WTC11 (cell line): Measurements from ENCODE around the gene LGR6. TPM values are rescaled to one million over a fixed set of nuclear protein-coding genes. Genes with fewer than 3 reads are reported as not detected.

Experiments
- ATAC-seq: fragments of 200-7000 bp; cut with Tn5 transposase; 2 replicates; pipeline ENCODE4 v1.10.0; 2021; ENCODE audit warnings: mild to moderate bottlenecking, moderate library complexity
- CTCF ChIA-PET: fragments of 300-600 bp; sonication (Branson Sonifier 250); formaldehyde crosslinking; loops from one replicate; lab custom pipeline; 2021; ENCODE audit warnings: antibody characterized with exemption; lab: Charles Lee
- POLR2A ChIA-PET: fragments of 350-600 bp; sonication (Branson Sonifier 250); formaldehyde crosslinking; loops from one replicate; lab custom pipeline; 2021; ENCODE audit warnings: antibody characterized with exemption; lab: Charles Lee
- DNase-seq: peaks from one replicate; pipeline ENCODE4 v3.0.0; 2021; ENCODE audit warnings: low spot score
- H3K27ac Mint-ChIP-seq: 2 replicates; pipeline ENCODE4 v1.8.0; 2021; ENCODE audit warnings: mixed read lengths
- H3K27me3 Mint-ChIP-seq: 2 replicates; pipeline ENCODE4 v1.8.0; 2021; ENCODE audit warnings: low read depth, mild to moderate bottlenecking, moderate library complexity, mixed read lengths
- H3K36me3 Mint-ChIP-seq: 2 replicates; pipeline ENCODE4 v1.8.0; 2021; ENCODE audit warnings: mixed read lengths
- H3K4me1 Mint-ChIP-seq: 2 replicates; pipeline ENCODE4 v1.8.0; 2022; ENCODE audit warnings: mixed read lengths
- H3K4me3 Mint-ChIP-seq: 2 replicates; pipeline ENCODE4 v1.8.0; 2021; ENCODE audit warnings: mild to moderate bottlenecking, moderate library complexity, mixed read lengths
- H3K9me3 Mint-ChIP-seq: 2 replicates; pipeline ENCODE4 v1.8.0; 2021; ENCODE audit warnings: mixed read lengths
- ATF1 ChIP-seq: sonication (generic); formaldehyde crosslinking; IDR thresholded peaks from 2 replicates; pipeline ENCODE4 v1.8.1; 2023; ENCODE audit warnings: mild to moderate bottlenecking, moderate library complexity, missing genetic modification reagents
- ELF4 ChIP-seq: sonication (generic); formaldehyde crosslinking; IDR thresholded peaks from 2 replicates; pipeline ENCODE4 v1.8.1; 2022; ENCODE audit warnings: low read depth, mild to moderate bottlenecking, moderate library complexity, missing genetic modification reagents
- EMX1 ChIP-seq: fragments of 250-450 bp; sonication (Bioruptor Pico); IDR thresholded peaks from 2 replicates; pipeline ENCODE4 v1.8.0; 2021; ENCODE audit warnings: mild to moderate bottlenecking
- ESRRA ChIP-seq: sonication (generic); formaldehyde crosslinking; IDR thresholded peaks from 2 replicates; pipeline ENCODE4 v1.8.1; 2022; ENCODE audit warnings: mild to moderate bottlenecking, missing genetic modification reagents, borderline replicate concordance
- IRF2 ChIP-seq: sonication (generic); formaldehyde crosslinking; IDR thresholded peaks from 2 replicates; pipeline ENCODE4 v1.8.0; 2022; ENCODE audit warnings: low read depth, missing genetic modification reagents, borderline replicate concordance
- KAT7 ChIP-seq: sonication (generic); formaldehyde crosslinking; IDR thresholded peaks from 2 replicates; pipeline ENCODE4 v1.8.1; 2023; ENCODE audit warnings: missing genetic modification reagents, mild to moderate bottlenecking, borderline replicate concordance
- NFE2L1 ChIP-seq: sonication (generic); formaldehyde crosslinking; IDR thresholded peaks from 2 replicates; pipeline ENCODE4 v1.8.1; 2023; ENCODE audit warnings: missing genetic modification reagents
- NR2C2 ChIP-seq: sonication (generic); formaldehyde crosslinking; IDR thresholded peaks from 2 replicates; pipeline ENCODE4 v1.8.0; 2022; ENCODE audit warnings: mild to moderate bottlenecking, missing genetic modification reagents
- RELA ChIP-seq: sonication (generic); formaldehyde crosslinking; IDR thresholded peaks from 2 replicates; pipeline ENCODE4 v1.8.1; 2022; ENCODE audit warnings: missing genetic modification reagents, mild to moderate bottlenecking, borderline replicate concordance
- SMAD4 ChIP-seq: sonication (generic); formaldehyde crosslinking; IDR thresholded peaks from 2 replicates; pipeline ENCODE4 v1.8.0; 2022; ENCODE audit warnings: mild to moderate bottlenecking, missing genetic modification reagents
- SOX15 ChIP-seq: fragments of 250-450 bp; sonication (Bioruptor Pico); IDR thresholded peaks from 2 replicates; pipeline ENCODE4 v1.9.0; 2021; ENCODE audit warnings: mild to moderate bottlenecking
- SP1 ChIP-seq: sonication (generic); formaldehyde crosslinking; conservative IDR thresholded peaks from 2 replicates; pipeline ENCODE4 v1.8.1; 2022; ENCODE audit warnings: missing genetic modification reagents
- TEAD4 ChIP-seq: sonication (generic); formaldehyde crosslinking; IDR thresholded peaks from 2 replicates; pipeline ENCODE4 v1.8.0; 2022; ENCODE audit warnings: mild to moderate bottlenecking, missing genetic modification reagents
- ZNF416 ChIP-seq: fragments of 250-450 bp; sonication (Bioruptor Pico); IDR thresholded peaks from 2 replicates; pipeline ENCODE4 v1.9.0; 2021; ENCODE audit warnings: mild to moderate bottlenecking, inconsistent platforms
- total RNA-seq: library from RNA; stranded (reverse); gene quantifications from 3 replicates; pipeline ENCODE4 v1.2.3, GENCODE V29; 2021
- TF ChIP-seq, protein P1 (sequence below): sonication (generic); formaldehyde crosslinking; IDR thresholded peaks from 2 replicates; pipeline ENCODE4 v1.8.0; 2022; ENCODE audit warnings: mild to moderate bottlenecking, missing genetic modification reagents
- TF ChIP-seq, protein P2 (sequence below): sonication (generic); formaldehyde crosslinking; IDR thresholded peaks from 2 replicates; pipeline ENCODE4 v1.8.0; 2022; ENCODE audit warnings: missing genetic modification reagents

The LGR6 gene
- total RNA-seq, 1 experiment from 2014 or later = 1.1 TPM

DNA sequence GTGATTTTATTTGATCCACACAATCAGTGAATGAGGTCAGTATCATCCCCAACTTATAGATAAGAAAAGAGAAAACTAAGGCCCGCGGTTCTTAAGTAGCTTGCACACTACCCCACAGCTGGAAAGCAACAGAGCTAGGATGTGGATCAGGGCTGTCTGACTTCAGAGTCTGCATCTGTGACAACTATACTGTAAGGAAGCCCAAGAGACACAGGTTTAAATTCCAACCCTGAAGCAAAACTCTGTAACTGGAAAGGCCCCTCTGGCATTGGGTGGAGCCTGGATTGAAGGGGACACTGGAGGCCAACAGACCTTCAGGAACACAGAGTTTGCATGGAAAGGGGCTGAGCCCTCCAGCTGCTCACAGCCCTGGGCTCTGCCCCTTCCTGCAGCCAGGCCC is 40.2 kb downstream of the LGR6 start:
- no peak for ATAC-seq

DNA sequence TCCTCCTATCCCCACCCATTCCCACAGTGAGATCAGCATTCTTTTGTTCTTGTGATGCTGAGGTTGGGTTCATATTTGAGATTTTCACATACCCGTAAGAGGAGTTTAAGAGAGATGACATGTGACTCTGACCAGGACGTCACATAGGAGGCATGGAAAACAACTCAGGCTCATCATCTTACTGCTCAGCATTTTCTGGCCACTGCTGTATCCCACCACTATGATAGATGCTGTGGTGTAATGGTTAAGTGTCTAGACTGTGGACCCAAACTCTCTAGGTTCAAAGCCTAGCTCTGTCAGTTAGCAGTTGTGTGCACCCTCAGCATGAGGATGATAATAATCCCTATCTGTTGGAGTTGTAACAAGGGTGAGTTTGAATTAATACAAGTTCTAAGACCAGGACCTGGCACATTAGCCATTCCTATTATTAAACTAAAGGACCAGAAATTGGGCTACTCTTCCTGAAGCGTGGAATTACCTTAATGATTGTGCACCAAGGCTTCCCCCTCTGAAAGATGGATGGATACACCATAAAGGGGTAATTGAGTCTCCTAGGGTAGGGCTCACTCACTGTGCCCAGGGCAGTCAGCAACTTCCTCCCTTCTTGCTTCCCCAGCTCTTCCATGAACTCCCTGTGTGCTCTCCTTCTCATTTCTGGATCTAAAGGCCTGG is 40.9 kb downstream of the LGR6 start:
- peak; percentile 4; the same call in 1 of the 2 replicates for ATAC-seq
- H3K4me3 Mint-ChIP-seq = no peak overlapping the region
- no peak for TF ChIP-seq EMX1 (CRISPR knock-in tag)
- no peak for TF ChIP-seq SOX15 (CRISPR knock-in tag)
- TF ChIP-seq ELF4 (CRISPR knock-in tag) = no peak
- no peak for TF ChIP-seq KAT7 (CRISPR knock-in tag)
- no peak for TF ChIP-seq ZNF416 (CRISPR knock-in tag)
- TF ChIP-seq NR2C2 = no peak
- no peak for TF ChIP-seq IRF2 (CRISPR knock-in tag)
- no peak for TF ChIP-seq SMAD4 (CRISPR knock-in tag)
- H3K4me1 Mint-ChIP-seq = peaks cover 45% of the 10 kb centered on the region
- 0 out of 2 replicates have a peak, but pooled peaks cover 4% of the 10 kb centered on the region for H3K27me3 Mint-ChIP-seq
- H3K36me3 Mint-ChIP-seq = no peaks in the 10 kb centered on the region
- no peak overlapping the region for H3K27ac Mint-ChIP-seq
- H3K9me3 Mint-ChIP-seq = no peaks in the 10 kb centered on the region
- DNase-seq = no peak
- ChIA-PET CTCF (interaction anchor here (1.3 to 1.7 kb wide), 5 partner anchors 41 to 81 kb away, joined by 3 to 8 read pairs (median 4); partner anchors contain the start of gene LGR6), POLR2A (no interaction called here)

More for the DNA sequence above, 40.2 kb downstream of the LGR6 start:
- POLR2A ChIA-PET = no interaction called here
- no peak overlapping the region for H3K4me3 Mint-ChIP-seq
- TF ChIP-seq NFE2L1 (CRISPR knock-in tag) = no peak
- no peak for TF ChIP-seq ESRRA
- no peak for TF ChIP-seq ATF1 (CRISPR knock-in tag)
- TF ChIP-seq TEAD4 (CRISPR knock-in tag) = no peak
- TF ChIP-seq, protein P1, sequence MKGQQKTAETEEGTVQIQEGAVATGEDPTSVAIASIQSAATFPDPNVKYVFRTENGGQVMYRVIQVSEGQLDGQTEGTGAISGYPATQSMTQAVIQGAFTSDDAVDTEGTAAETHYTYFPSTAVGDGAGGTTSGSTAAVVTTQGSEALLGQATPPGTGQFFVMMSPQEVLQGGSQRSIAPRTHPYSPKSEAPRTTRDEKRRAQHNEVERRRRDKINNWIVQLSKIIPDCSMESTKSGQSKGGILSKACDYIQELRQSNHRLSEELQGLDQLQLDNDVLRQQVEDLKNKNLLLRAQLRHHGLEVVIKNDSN (CRISPR knock-in tag) = no peak
- TF ChIP-seq, all 79 proteins: peak for 0
- CTCF ChIA-PET = interaction anchor here (1.3 to 1.4 kb wide), 3 partner anchors 41 to 82 kb away, joined by 3 to 6 read pairs (median 4); partner anchors contain the start of gene LGR6
- no peaks in the 10 kb centered on the region for H3K9me3 Mint-ChIP-seq
- peaks cover 45% of the 10 kb centered on the region for H3K4me1 Mint-ChIP-seq
- H3K27ac Mint-ChIP-seq = no peak overlapping the region
- DNase-seq = no peak
- H3K27me3 Mint-ChIP-seq = 0 out of 2 replicates have a peak, but pooled peaks cover 4% of the 10 kb centered on the region
- no peaks in the 10 kb centered on the region for H3K36me3 Mint-ChIP-seq

- H3K4me3 Mint-ChIP-seq = no peak overlapping the region
These were observed 41.5 kb downstream of the LGR6 start for GRCh38 chr1:202235003-202235660.

More at GRCh38 chr1:202235003-202235660, 41.5 kb downstream of the LGR6 start:
- ATAC-seq (no peak), DNase-seq (no peak)
- CTCF ChIA-PET = interaction anchor here (0.6 to 4.6 kb wide), 12 partner anchors 10 to 1070 kb away, joined by 3 to 76 read pairs (median 4); partner anchors contain the start of genes BTG2 and LGR6
- no peaks in the 10 kb centered on the region for H3K9me3 Mint-ChIP-seq
- H3K36me3 Mint-ChIP-seq = no peaks in the 10 kb centered on the region
- TF ChIP-seq RELA (CRISPR knock-in tag) (no peak), SP1 (no peak)
- TF ChIP-seq, protein P2, sequence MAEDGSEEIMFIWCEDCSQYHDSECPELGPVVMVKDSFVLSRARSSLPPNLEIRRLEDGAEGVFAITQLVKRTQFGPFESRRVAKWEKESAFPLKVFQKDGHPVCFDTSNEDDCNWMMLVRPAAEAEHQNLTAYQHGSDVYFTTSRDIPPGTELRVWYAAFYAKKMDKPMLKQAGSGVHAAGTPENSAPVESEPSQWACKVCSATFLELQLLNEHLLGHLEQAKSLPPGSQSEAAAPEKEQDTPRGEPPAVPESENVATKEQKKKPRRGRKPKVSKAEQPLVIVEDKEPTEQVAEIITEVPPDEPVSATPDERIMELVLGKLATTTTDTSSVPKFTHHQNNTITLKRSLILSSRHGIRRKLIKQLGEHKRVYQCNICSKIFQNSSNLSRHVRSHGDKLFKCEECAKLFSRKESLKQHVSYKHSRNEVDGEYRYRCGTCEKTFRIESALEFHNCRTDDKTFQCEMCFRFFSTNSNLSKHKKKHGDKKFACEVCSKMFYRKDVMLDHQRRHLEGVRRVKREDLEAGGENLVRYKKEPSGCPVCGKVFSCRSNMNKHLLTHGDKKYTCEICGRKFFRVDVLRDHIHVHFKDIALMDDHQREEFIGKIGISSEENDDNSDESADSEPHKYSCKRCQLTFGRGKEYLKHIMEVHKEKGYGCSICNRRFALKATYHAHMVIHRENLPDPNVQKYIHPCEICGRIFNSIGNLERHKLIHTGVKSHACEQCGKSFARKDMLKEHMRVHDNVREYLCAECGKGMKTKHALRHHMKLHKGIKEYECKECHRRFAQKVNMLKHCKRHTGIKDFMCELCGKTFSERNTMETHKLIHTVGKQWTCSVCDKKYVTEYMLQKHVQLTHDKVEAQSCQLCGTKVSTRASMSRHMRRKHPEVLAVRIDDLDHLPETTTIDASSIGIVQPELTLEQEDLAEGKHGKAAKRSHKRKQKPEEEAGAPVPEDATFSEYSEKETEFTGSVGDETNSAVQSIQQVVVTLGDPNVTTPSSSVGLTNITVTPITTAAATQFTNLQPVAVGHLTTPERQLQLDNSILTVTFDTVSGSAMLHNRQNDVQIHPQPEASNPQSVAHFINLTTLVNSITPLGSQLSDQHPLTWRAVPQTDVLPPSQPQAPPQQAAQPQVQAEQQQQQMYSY (CRISPR knock-in tag) = no peak
- no peak overlapping the region for H3K27ac Mint-ChIP-seq
- POLR2A ChIA-PET = no interaction called here
- peaks cover 45% of the 10 kb centered on the region for H3K4me1 Mint-ChIP-seq
- H3K27me3 Mint-ChIP-seq = 0 out of 2 replicates have a peak, but pooled peaks cover 4% of the 10 kb centered on the region
